GM18861 (cell line): Measurements from ENCODE around the gene STON2.

ENCODE experiments used
- ATAC-seq: cut with Tn5 transposase; IDR thresholded peaks from one replicate; pipeline ENCODE4 v1.9.1; 2021; ENCODE audit not compliant: unreplicated experiment

STON2 gene

GRCh38 chr14:81337073-81337472, 63.1 kb downstream of the STON2 start:
- ATAC-seq: no peak

GRCh38 chr14:81336009-81336408, 64.1 kb downstream of the STON2 start:
- ATAC-seq: no peak

DNA sequence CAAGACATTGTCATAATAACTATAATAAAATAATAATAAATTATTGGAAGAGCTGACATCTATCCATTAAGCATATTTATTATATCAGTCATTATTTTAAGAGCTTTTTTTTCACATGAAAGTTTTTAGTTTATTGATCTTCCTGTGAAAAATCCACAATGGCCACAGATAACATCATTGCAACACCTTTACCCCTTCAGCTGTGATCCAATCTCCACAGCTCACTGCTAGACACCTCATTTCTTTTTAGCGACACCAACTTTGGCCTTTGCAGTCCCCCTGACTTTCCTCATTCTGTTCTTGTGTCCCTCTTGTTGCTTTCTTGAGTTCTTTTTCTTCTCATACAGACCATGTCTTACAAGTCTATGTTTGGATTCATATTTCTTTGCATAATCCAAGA, 67.4 kb downstream of the STON2 start:
- no peak for ATAC-seq

- no peak for ATAC-seq
Observed at GRCh38 chr14:81331229-81332021, 68.7 kb downstream of the STON2 start.

DNA sequence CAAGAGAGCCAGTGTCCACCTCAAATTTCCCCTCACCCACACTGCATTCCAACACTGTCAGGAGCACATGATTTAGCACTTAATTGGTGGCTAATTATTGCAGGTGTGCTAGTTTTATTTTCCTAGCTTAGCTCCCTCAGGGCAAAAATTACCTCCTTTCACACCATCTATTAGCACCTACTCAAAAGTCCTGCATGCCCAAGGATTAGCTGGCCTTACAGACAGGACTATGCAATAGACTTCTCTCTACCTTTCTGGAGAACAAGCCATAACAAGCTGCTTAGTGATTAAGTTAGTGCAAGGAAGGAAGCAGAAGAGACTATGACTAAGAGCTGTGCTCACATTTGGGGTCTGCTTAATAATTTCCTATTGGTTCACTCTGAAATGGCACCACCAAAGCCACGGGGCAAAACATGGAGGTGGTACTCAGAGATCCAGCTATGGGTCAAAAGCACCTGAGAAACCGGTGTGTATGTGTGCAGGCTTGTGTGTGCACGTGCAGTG, 69.5 kb downstream of the STON2 start:
- ATAC-seq: no peak

DNA sequence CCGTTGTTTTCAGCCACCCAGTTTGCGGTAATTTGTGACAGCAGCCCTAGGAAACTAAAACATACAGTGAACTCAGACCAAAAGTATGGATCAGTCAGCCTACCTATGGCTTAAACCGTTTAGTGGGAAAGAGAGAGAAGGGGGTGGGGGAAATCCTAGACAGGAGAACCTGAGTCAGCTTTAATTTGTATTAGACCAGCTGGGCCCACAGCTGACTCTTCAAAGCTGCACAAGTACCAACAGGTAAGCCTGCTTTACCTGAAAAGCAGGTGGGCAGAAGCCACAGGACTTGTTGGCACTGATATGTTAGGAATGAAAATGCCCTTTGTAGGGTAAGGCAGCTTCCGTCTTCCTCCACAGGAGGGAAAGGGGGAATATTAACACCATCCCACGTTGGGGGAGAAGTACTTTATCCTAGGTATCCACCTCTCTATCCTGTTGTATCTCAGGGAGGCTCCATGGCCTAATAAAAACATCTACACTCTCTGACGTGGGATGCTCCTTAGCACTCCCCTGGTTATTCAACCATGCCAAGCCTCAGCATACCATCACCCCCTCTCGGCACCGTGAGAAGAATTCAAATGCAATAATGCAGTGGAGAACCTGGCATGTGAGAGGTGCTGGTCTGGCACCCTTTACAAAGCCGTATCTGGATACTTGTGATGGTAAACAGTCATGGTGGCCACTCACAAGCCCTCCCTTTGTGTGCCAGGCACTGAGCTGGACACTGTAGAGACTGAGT, 70.3 kb downstream of the STON2 start:
- ATAC-seq: no peak

DNA sequence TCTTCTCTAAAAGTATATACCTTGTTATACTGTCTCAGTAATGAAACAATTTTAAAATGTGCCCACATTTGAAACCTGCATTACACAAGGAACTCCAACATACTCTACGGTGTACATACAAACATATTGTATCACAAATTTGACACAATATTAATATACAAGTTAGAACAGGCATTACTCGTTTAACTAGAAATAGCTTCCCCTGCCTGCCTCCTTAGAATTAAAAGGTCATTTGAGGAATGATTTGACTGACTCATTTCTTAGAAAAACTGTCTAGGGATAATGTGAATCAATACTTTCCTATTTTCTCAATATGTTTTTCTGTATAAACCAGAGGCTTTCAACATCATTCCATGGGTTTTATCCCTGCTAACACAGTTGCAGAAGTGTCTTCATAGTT, 73.7 kb downstream of the STON2 start:
- ATAC-seq: no peak

- ATAC-seq: no peak
Observed at GRCh38 chr14:81324011-81324410, 76.1 kb downstream of the STON2 start.

GRCh38 chr14:81323093-81323492, 77.0 kb downstream of the STON2 start:
- ATAC-seq: no peak

DNA sequence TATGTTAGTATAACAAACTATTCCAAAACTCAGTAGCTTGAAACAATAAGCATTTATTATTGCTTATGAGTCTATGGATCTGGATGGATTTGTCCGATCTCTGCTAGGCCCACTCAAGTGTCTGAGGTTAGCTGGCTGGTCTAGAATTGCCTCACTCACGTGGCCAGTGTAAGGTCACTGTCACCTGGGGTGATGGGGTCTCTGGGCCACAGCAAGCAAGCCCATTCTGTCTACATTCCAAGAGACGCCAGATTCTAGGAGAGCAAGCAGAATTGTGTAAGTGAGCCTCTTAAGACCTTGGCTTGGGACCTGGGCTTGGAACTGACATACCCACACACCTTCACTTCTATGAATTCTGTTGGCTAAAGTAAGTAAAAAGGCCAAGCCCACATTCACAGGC, 80.2 kb downstream of the STON2 start:
- ATAC-seq: no peak

DNA sequence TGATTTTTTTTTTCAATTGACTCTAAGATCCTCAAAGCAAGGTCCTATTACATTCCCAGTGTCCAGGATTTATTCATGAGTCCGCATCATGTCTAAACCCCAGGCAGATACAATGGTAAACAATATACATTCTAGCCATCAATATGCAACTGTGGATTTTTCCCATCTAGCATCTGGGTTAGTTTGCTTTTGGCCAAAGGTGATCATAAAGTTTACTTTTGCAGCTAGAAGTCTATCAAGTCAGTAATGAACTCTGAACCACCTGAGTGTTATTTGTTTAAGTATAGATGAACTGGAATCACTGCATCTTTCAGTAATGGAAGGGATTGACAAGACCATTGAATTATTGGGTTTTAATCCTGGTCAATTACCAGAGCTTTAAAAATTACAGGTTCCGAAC, 80.8 kb downstream of the STON2 start:
- no peak for ATAC-seq

DNA sequence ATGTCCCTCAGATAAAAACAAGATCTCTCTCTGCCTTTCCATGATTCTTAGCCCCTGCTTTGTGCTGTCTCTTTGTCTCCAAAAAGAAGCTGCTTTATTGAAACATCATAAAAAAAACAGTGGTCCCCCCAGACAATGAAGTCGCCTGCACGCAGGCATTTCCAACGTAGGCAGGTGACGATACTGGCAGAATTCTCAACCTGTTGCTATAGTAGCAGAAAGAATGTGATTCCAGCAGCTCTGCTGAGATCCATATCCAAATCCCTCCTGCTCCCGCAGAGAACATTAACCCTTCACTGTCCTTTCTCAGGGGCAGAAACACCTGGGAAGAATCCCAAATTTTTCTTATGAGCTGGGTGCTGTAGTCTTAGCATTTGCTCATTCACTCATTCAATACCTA, 84.8 kb downstream of the STON2 start:
- no peak for ATAC-seq

DNA sequence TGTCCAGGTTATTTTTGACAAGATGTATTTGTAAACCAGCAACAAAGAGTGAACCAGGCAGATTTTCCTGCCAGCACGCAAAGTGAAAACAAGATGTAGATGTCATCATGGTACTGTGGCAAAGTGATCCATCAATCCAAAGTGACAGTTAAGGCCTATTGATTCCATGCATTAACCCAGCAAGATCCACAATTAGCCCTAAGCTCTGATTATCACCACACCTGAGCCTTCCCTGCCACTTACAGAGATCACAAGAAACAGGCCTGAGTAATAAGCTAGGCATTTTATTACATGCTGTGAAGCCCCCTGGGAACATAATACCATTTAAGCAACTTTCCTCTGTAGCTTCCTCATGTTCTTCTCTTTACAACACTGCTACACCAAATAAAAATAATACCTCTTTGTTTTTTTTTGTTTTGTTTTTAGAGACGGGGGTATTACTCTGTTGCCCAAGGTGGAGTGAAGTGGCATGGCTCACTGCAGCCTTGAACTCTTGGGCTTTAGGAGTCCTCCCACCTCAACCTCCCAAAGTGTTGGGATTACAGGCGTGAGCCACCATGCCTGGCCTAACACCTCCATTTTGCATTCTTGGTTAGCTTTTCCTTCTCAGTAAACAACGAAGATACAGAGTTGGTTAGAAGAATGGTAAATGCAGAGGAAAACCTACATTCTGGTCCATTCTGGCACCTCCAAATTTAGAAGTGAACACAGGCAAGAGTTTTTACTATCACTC, 85.5 kb downstream of the STON2 start:
- no peak for ATAC-seq

GRCh38 chr14:81313775-81314429, 86.2 kb downstream of the STON2 start:
- no peak for ATAC-seq

DNA sequence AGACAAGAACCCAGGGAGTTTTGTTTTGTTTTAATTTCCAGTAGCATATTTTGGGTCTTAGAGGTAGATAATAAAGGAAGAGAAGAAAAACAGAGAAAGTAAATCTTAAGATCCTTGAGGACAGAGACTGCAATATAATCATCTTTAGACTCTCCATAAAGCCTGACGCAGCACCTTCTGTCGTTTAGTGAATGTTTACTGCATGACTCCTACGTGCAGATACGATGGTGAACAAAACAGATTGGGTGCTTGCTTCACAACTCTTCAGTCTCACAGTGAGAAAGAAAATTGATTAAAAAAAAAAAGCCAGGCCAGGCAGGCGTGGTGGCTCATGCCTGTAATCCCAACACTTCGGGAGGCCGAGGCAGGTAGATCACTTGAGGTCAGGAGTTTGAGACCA, 86.9 kb downstream of the STON2 start:
- no peak for ATAC-seq

DNA sequence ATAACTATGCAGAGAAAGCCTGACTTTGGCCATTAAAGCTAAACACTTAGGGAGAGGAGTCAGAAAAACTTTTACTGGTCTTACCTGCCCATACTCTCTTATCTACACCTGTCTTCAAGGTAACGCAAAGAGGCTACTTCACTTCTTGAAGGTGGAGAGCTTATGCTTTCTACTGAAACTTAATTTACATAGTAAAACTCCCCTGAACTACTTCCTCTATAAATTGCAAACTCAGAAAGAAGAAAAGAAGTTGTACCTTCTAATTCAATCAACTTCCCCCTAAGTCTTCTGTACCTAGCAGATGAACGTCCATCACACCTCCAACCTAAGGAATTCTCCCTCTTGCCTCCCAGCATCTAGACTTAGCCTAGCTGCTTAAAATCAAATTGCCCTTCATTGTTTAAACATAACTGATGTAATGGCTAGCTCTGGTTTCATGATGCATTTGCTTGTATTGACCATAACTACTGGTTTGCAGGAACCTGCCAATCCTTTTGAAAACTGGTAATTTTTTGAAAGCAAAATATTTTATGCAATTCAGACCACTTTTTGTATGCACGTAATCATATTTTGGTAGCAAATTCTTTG, 87.7 kb downstream of the STON2 start:
- ATAC-seq: no peak

DNA sequence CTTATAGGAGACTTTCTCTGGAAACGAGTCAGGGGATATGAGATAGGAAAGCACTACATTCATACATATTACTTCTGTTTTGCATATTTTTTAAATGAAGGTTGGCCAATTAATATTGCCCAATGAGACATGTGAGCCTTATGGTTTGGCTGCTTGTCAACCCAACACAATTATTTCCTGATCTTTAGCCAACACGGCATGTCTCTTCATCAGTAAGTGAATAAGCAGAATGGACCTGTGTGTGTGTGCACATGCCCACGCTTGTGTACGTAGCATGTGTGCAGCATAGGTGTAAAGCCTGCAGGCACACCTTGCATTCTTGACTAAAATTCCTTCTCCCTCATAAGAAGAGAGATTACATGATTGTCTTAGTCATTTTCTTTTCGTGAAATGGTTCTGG, 88.3 kb downstream of the STON2 start:
- ATAC-seq: no peak

- no peak for ATAC-seq
Observed at GRCh38 chr14:81311141-81311540, 89.0 kb downstream of the STON2 start.

GRCh38 chr14:81310606-81311005, 89.5 kb downstream of the STON2 start:
- no peak for ATAC-seq

DNA sequence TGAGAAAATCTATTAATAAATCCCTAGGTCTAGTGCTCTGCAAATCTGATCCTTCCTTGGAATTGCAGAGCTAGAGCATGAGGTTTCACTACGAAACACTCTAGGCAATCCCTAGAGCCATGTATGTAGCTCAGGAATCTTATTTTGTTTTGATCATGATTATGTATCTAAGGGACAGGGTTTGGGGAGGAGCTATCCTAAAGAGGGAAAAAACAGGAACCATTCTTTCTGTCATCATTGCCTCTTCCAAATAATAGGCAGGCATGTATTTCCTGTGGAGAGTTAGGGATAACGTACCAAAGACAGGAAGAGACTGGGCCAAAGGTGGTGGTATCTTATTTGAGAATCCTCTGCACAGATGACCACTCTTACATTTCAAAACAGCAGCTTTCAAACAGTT, 90.6 kb downstream of the STON2 start:
- no peak for ATAC-seq

DNA sequence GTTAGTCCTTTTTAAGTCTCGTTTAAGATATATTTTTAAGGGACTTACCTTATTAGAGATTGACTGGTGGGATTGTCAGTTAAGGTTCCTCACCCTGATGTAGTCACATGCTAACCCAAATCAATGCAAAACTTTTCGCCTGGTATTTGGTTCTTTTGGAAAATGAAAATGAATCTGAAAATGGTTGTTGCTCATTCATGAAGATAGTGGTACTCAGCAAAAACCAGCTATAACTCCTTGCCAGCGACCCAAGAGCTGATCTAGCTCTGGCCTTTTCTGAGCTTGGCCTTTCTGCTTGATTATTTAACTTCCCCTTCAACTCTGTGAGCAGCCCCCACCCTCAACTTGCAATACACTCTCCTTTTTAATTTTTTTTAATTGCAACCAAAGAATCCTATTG, 94.4 kb downstream of the STON2 start:
- no peak for ATAC-seq
